Measurements from ENCODE around the gene OPN3.

The OPN3 gene

DNA sequence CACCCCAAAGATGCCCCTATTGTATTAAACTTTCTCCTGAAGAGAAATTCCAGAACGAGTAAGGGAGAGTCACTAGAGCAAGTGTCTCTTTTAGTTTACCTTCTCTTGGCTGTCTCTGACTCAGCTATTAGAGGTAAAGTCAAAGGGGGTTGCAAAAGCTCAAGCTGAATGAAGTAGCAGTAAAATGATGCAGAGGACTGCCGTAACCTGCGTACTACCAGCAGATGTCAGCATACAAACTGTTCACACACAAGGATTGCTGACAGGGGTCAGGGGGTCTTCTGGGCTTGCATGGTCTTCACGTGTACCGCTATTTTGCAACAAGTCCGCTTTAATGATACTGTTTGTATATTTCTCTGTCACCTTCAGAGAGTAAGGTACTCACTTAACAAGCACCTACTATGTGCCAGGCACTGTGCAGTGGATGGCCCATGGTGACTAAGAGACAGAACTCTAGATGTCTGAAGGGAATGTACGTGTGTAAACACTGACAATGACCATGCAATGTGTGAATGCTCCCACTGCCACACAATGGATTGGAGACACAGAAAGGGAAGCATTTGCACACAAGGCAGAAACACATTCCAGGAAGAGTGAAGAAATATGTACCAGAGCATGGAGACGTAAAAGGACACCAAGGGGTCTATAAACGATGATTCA is 34.9 kb downstream of the OPN3 start:
- TF ChIP-seq, protein P1, sequence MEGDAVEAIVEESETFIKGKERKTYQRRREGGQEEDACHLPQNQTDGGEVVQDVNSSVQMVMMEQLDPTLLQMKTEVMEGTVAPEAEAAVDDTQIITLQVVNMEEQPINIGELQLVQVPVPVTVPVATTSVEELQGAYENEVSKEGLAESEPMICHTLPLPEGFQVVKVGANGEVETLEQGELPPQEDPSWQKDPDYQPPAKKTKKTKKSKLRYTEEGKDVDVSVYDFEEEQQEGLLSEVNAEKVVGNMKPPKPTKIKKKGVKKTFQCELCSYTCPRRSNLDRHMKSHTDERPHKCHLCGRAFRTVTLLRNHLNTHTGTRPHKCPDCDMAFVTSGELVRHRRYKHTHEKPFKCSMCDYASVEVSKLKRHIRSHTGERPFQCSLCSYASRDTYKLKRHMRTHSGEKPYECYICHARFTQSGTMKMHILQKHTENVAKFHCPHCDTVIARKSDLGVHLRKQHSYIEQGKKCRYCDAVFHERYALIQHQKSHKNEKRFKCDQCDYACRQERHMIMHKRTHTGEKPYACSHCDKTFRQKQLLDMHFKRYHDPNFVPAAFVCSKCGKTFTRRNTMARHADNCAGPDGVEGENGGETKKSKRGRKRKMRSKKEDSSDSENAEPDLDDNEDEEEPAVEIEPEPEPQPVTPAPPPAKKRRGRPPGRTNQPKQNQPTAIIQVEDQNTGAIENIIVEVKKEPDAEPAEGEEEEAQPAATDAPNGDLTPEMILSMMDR (IDR thresholded peaks at IDR 0.05; ENCODE audit: borderline replicate concordance, insufficient read depth, low read depth, low read length), result peak; percentile 35; the same call in 1 of the 2 replicates

GRCh38 chr1:241603731-241604245 is 36.4 kb downstream of the OPN3 start:
- H3K4me3 ChIP-seq (ENCODE audit: low read depth, low read length), result no peak overlapping the region
- TF ChIP-seq, protein P1 (IDR thresholded peaks at IDR 0.05; ENCODE audit: borderline replicate concordance, insufficient read depth, low read depth, low read length), result no peak

More for the DNA sequence above, 34.9 kb downstream of the OPN3 start:
- H3K4me3 ChIP-seq (ENCODE audit: low read depth, low read length), result no peak overlapping the region

DNA sequence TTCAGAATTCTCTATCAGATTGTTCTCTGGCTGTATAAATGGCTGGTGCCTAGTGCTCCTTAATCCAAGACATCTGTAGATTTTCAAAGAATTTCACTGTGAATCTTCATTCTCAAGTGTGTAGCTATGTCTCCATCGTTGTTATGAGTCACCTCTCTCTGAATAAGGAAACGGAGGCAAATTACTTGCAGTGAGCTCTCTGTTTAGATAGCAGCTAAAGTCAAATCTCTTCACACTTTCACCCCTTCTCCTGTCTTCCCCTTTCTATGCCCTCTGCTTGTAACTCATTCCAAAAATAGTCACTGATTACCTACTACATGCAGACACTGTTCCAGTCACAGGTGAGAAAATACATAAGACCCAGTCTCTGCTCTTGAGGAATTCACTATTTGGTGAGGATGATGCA is 39.7 kb downstream of the OPN3 start:
- TF ChIP-seq, protein P1 (IDR thresholded peaks at IDR 0.05; ENCODE audit: borderline replicate concordance, insufficient read depth, low read depth, low read length), result no peak
- no peak overlapping the region for H3K4me3 ChIP-seq (ENCODE audit: low read depth, low read length)

GRCh38 chr1:241598249-241598648 is 41.9 kb downstream of the OPN3 start:
- no peak overlapping the region for H3K4me3 ChIP-seq (ENCODE audit: low read depth, low read length)
- TF ChIP-seq, protein P1 (IDR thresholded peaks at IDR 0.05; ENCODE audit: borderline replicate concordance, insufficient read depth, low read depth, low read length), result no peak

DNA sequence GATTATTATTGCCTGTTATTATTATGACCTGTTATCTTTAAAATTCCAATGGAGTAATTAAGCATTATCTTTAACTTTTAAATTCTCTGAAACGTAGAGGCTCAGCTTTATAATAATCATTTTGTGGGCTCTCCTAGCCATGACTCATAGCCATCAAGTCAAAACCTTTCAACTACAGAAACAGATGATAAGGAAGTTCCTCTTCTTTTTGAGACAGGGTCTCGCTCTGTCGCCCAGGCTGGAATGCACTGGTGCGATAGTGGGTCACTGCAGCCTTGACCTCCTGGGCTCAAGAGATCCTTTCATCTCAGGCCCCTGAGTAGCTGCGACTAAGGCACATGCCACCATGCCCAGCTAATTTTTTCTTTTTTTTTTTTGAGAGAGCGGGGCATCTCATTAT is 43.5 kb downstream of the OPN3 start:
- no peak overlapping the region for H3K4me3 ChIP-seq (ENCODE audit: low read depth, low read length)
- TF ChIP-seq, protein P1 (IDR thresholded peaks at IDR 0.05; ENCODE audit: borderline replicate concordance, insufficient read depth, low read depth, low read length), result no peak

GRCh38 chr1:241593186-241593585 is 47.0 kb downstream of the OPN3 start:
- no peak overlapping the region for H3K4me3 ChIP-seq (ENCODE audit: low read depth, low read length)
- TF ChIP-seq, protein P1 (IDR thresholded peaks at IDR 0.05; ENCODE audit: borderline replicate concordance, insufficient read depth, low read depth, low read length), result no peak
